Breast epithelium (tissue), 4 donors: ENCODE data around the gene PDE4D. TPM values are rescaled to one million over a fixed set of nuclear protein-coding genes. Genes with fewer than 3 reads are reported as not detected.

Experiments
- DNase-seq, 2 donors: peaks; one replicate each; pipeline ENCODE4 v3.0.0-alpha.2; 2019; ENCODE audit warnings: low spot score in 2 of 2
- H3K27ac ChIP-seq, 2 donors: fragments of 200-600 bp; sonication (generic) in 1 of 2; one replicate each; pipeline ENCODE4 v1.5.1; 2016 to 2019; ENCODE audit warnings: mild to moderate bottlenecking in 1 of 2
- H3K27me3 ChIP-seq, 2 donors: fragments of 200-600 bp; sonication (generic) in 1 of 2; one replicate each; pipeline versions ENCODE4 v1.5.1 to v1.6.0; 2017 to 2019; ENCODE audit warnings: control low read depth in 1 of 2, mild to moderate bottlenecking in 1 of 2
- H3K36me3 ChIP-seq: fragments of 200-600 bp; one replicate; pipeline ENCODE4 v1.5.1; 2019
- H3K4me1 ChIP-seq, 2 donors: fragments of 200-600 bp; sonication (generic); one replicate each; pipeline ENCODE4 v1.5.1; 2016 to 2019; ENCODE audit warnings: control low read depth in 1 of 2
- H3K4me3 ChIP-seq, 3 donors: fragments of 200-600 bp; sonication (generic); 1 replicate in 2 of 3; 2 replicates in 1 of 3; pipeline ENCODE4 v1.5.1; 2016 to 2019; ENCODE audit warnings: mild to moderate bottlenecking in 3 of 3, moderate library complexity in 2 of 3
- H3K9me3 ChIP-seq, 2 donors: fragments of 200-600 bp; sonication (generic) in 1 of 2; one replicate each; pipeline ENCODE4 v1.5.1; 2016 to 2019; ENCODE audit warnings: control low read depth in 1 of 2
- CTCF ChIP-seq, 3 donors: fragments of 450-650 bp; IDR thresholded peaks; one replicate each; pipeline ENCODE4 v1.5.1; 2016 to 2017; ENCODE audit warnings: antibody characterized with exemption in 3 of 3, mild to moderate bottlenecking in 3 of 3, moderate library complexity in 3 of 3
- POLR2A ChIP-seq: fragments of 450-650 bp; IDR thresholded peaks from one replicate; pipeline ENCODE4 v1.6.1; 2016; ENCODE audit warnings: antibody characterized with exemption, mild to moderate bottlenecking, moderate library complexity
- POLR2AphosphoS5 ChIP-seq, 3 donors: sonication (generic); formaldehyde crosslinking; IDR thresholded peaks; one replicate each; pipeline ENCODE4 v1.6.1; 2017; ENCODE audit warnings: antibody characterized with exemption in 3 of 3
- intact Hi-C: fragments of 100-400 bp; cut with DNase I; formaldehyde crosslinking; loops from one replicate; pipeline ENCODE4 v1.15.1; 2023; ENCODE audit warnings: low total_unique reads
- total RNA-seq, 3 donors: library from RNA; depleted of rRNA; stranded (reverse); fragments of >200 nt; gene quantifications; one replicate each; pipeline ENCODE4 v1.1.0, GENCODE V29; 2016

Gene PDE4D
- total RNA-seq, 3 donors from 2014 or later = 14.4 to 37.4 (median 28.2) TPM

- TF ChIP-seq POLR2AphosphoS5 (IDR thresholded peaks at IDR 0.05) = no peak
- TF ChIP-seq POLR2A = no peak
- no peak for TF ChIP-seq CTCF (IDR thresholded peaks at IDR 0.05)
- H3K27me3 ChIP-seq = no peaks in the 10 kb centered on the region
- no peaks in the 10 kb centered on the region for H3K36me3 ChIP-seq
- H3K27ac ChIP-seq = no peak overlapping the region
- H3K4me1 ChIP-seq = no peaks in the 10 kb centered on the region
- H3K9me3 ChIP-seq = no peaks in the 10 kb centered on the region
- intact Hi-C loops = no loop called here
- no peak for DNase-seq
- H3K4me3 ChIP-seq = no peak overlapping the region
Observed at GRCh38 chr5:59361454-59361853, 532.1 kb downstream of the PDE4D start.

- Histone ChIP-seq H3K4me3 (no peak overlapping the region), H3K9me3 (no peaks in the 10 kb centered on the region), H3K36me3 (no peaks in the 10 kb centered on the region), H3K27ac (no peak overlapping the region), H3K4me1 (no peaks in the 10 kb centered on the region), H3K27me3 (no peaks in the 10 kb centered on the region)
- no peak for DNase-seq
- no peak for TF ChIP-seq CTCF (IDR thresholded peaks at IDR 0.05)
- no peak for TF ChIP-seq POLR2AphosphoS5 (IDR thresholded peaks at IDR 0.05)
- TF ChIP-seq POLR2A = no peak
- intact Hi-C loops = no loop called here
Observed at GRCh38 chr5:59360130-59360555, 533.4 kb downstream of the PDE4D start.

GRCh38 chr5:59358005-59358861 is 535.3 kb downstream of the PDE4D start:
- intact Hi-C loops = no loop called here
- H3K9me3 ChIP-seq = no peaks in the 10 kb centered on the region
- no peaks in the 10 kb centered on the region for H3K36me3 ChIP-seq
- TF ChIP-seq POLR2AphosphoS5 (IDR thresholded peaks at IDR 0.05) (no peak), POLR2A (no peak)
- no peak for DNase-seq
- H3K27me3 ChIP-seq = no peaks in the 10 kb centered on the region
- no peak overlapping the region for H3K4me3 ChIP-seq
- H3K27ac ChIP-seq = no peak overlapping the region
- H3K4me1 ChIP-seq = no peaks in the 10 kb centered on the region

DNA sequence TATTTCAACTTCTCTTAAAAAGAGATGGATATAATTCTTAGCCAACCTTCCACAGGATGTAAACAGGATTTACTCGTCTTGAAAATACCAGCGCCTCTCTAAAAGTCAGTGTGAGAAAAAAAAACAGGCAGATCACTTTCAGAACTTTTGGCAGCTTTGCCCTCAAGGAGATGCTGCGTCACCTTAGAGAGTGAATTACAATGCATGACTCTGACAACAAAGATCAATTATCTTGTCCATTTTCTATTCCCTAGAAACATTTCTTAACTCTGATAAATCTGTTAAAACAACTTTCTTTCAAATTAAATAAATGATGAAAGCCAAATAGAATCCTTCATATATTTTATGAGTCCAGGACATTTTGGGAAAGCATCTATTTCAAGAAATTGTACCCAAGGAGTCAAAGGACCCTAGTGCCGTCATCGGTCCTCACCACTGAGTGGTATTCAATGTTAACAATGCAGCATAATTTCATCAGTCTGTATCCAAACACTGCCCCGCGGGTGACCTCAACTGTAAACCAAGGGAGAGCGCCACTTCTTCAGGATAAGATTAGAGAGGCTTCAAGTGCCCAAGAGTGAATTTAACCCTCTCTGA is 536.0 kb downstream of the PDE4D start:
- TF ChIP-seq CTCF (IDR thresholded peaks at IDR 0.05) (no peak), POLR2A (no peak), POLR2AphosphoS5 (IDR thresholded peaks at IDR 0.05) (no peak)
- H3K4me1 ChIP-seq = no peaks in the 10 kb centered on the region
- intact Hi-C loops = no loop called here
- no peak overlapping the region for H3K27ac ChIP-seq
- H3K4me3 ChIP-seq = no peak overlapping the region
- no peaks in the 10 kb centered on the region for H3K27me3 ChIP-seq
- no peaks in the 10 kb centered on the region for H3K36me3 ChIP-seq
- no peak for DNase-seq
- H3K9me3 ChIP-seq = no peaks in the 10 kb centered on the region

- TF ChIP-seq POLR2AphosphoS5 (IDR thresholded peaks at IDR 0.05) = no peak
- no peak for TF ChIP-seq CTCF (IDR thresholded peaks at IDR 0.05)
- TF ChIP-seq POLR2A = no peak
- Histone ChIP-seq H3K27me3 (no peaks in the 10 kb centered on the region), H3K27ac (no peak overlapping the region), H3K9me3 (no peaks in the 10 kb centered on the region), H3K4me1 (no peaks in the 10 kb centered on the region), H3K36me3 (no peaks in the 10 kb centered on the region), H3K4me3 (no peak overlapping the region)
- intact Hi-C loops = no loop called here
- DNase-seq = no peak
Observed at GRCh38 chr5:59356813-59357380, 536.6 kb downstream of the PDE4D start.
